B cell (primary cell): ENCODE measurements around the gene TMX4. TPM values are rescaled to one million over a fixed set of nuclear protein-coding genes. Genes with fewer than 3 reads are reported as not detected.

ENCODE experiments used
- ATAC-seq: fragments of 200-7000 bp; cut with Tn5 transposase; one replicate; pipeline ENCODE4 v1.10.0; 2021; ENCODE audit warnings: low read depth, mild to moderate bottlenecking, moderate number of reproducible peaks, moderate library complexity
- CTCF ChIA-PET: fragments of 350-600 bp; sonication (Branson Sonifier 250); formaldehyde crosslinking; loops from one replicate; lab custom pipeline; 2021; ENCODE audit warnings: antibody characterized with exemption, inconsistent platforms; lab: Charles Lee
- POLR2A ChIA-PET: fragments of 350-600 bp; sonication (Branson Sonifier 250); formaldehyde crosslinking; loops from one replicate; lab custom pipeline; 2021; ENCODE audit warnings: antibody characterized with exemption; lab: Charles Lee
- DNase-seq: peaks from one replicate; pipeline ENCODE4 v3.0.0; 2013
- H2AFZ ChIP-seq: 2 replicates; pipeline ENCODE4 v1.6.1; 2012; ENCODE audit warnings: mild to moderate bottlenecking, low read depth, low read length; ENCODE audit not compliant: insufficient read depth, poor library complexity, severe bottlenecking
- H3K27ac ChIP-seq, 2 donors: 1 replicate in 1 of 2; 2 replicates in 1 of 2; pipeline ENCODE4 v1.5.1; 2012 to 2013; ENCODE audit warnings: low read length in 2 of 2, mild to moderate bottlenecking in 2 of 2, moderate library complexity in 1 of 2
- H3K27me3 ChIP-seq, 4 experiments: fragments of 200-600 bp in 1 of 4; sonication (generic) in 1 of 4; replicated peaks in 1 of 4; 1 replicate in 2 of 4; 2 replicates in 2 of 4; pipeline versions ENCODE4 v1.6.1 to v1.7.0; 2013 to 2016; ENCODE audit warnings: low read length in 3 of 4, mild to moderate bottlenecking in 2 of 4, mixed read lengths in 1 of 4, moderate library complexity in 1 of 4; ENCODE audit not compliant: insufficient read depth in 4 of 4, control insufficient read depth in 3 of 4; ENCODE audit errors: control extremely low read depth in 1 of 4
- H3K36me3 ChIP-seq, 2 experiments: replicated peaks in 1 of 2; 1 replicate in 1 of 2; 2 replicates in 1 of 2; pipeline versions ENCODE4 v1.6.1 to v1.7.1; 2013; ENCODE audit warnings: low read length in 1 of 2; ENCODE audit not compliant: insufficient read depth in 2 of 2, control insufficient read depth in 1 of 2; ENCODE audit errors: control extremely low read depth in 1 of 2, extremely low read depth in 1 of 2
- H3K4me1 ChIP-seq, 2 donors: fragments of 200-600 bp in 1 of 2; sonication (generic) in 1 of 2; 1 replicate in 1 of 2; 2 replicates in 1 of 2; pipeline versions ENCODE4 v1.5.1 to v1.6.1; 2013 to 2017; ENCODE audit warnings: low read length in 2 of 2; ENCODE audit not compliant: control insufficient read depth in 2 of 2, insufficient read depth in 2 of 2
- H3K4me2 ChIP-seq: replicated peaks from 2 replicates; pipeline ENCODE3; 2012; ENCODE audit warnings: mild to moderate bottlenecking, low read depth, low read length; ENCODE audit not compliant: poor library complexity, severe bottlenecking
- H3K4me3 ChIP-seq, 5 experiments: fragments of 200-600 bp in 1 of 5; sonication (generic) in 1 of 5; 1 replicate in 3 of 5; 2 replicates in 2 of 5; pipeline versions ENCODE4 v1.5.1 to v1.7.0; 2011 to 2016; ENCODE audit warnings: low read length in 4 of 5, mild to moderate bottlenecking in 4 of 5, low read depth in 2 of 5, control low read depth in 1 of 5, moderate library complexity in 1 of 5; ENCODE audit not compliant: insufficient read depth in 1 of 5; ENCODE audit errors: control extremely low read depth in 1 of 5, extremely low read depth in 1 of 5
- H3K79me2 ChIP-seq: fragments of 200-600 bp; sonication (generic); one replicate; pipeline ENCODE4 v1.6.0; 2016; ENCODE audit warnings: low read length; ENCODE audit not compliant: control insufficient read depth, insufficient read depth
- H3K9ac ChIP-seq: fragments of 200-600 bp; sonication (generic); 2 replicates; pipeline ENCODE4 v1.6.1; 2017; ENCODE audit warnings: mild to moderate bottlenecking, low read length, moderate library complexity
- H3K9me3 ChIP-seq, 3 donors: one replicate each; pipeline versions ENCODE4 v1.6.1 to v1.7.1; 2013; ENCODE audit warnings: low read length in 2 of 3; ENCODE audit not compliant: control insufficient read depth in 2 of 3, insufficient read depth in 1 of 3; ENCODE audit errors: control extremely low read depth in 1 of 3
- H4K20me1 ChIP-seq: 2 replicates; pipeline ENCODE4 v1.6.0; 2012; ENCODE audit warnings: mild to moderate bottlenecking, low read length; ENCODE audit not compliant: insufficient read depth, control insufficient read depth, poor library complexity, severe bottlenecking
- H3K27ac Mint-ChIP-seq: one replicate; pipeline ENCODE4 v1.8.0; 2021; ENCODE audit warnings: mixed read lengths
- H3K27me3 Mint-ChIP-seq: one replicate; pipeline ENCODE4 v1.8.0; 2021; ENCODE audit warnings: mixed read lengths
- H3K4me1 Mint-ChIP-seq: one replicate; pipeline ENCODE4 v1.8.0; 2021; ENCODE audit warnings: mixed read lengths
- H3K4me3 Mint-ChIP-seq: one replicate; pipeline ENCODE4 v1.8.0; 2021; ENCODE audit warnings: mixed read lengths
- H3K9me3 Mint-ChIP-seq: one replicate; pipeline ENCODE4 v1.8.0; 2022; ENCODE audit warnings: mixed read lengths; ENCODE audit not compliant: insufficient read depth
- EZH2 ChIP-seq: IDR thresholded peaks from 2 replicates; pipeline ENCODE4 v1.6.1; 2012; ENCODE audit warnings: borderline replicate concordance, low read depth, mild to moderate bottlenecking, moderate library complexity, low read length; ENCODE audit not compliant: insufficient read depth, poor library complexity, severe bottlenecking
- WGBS: methylation state at CpG from one replicate; pipeline ENCODE4 v1.1.5; 2013; ENCODE audit warnings: missing lambda C conversion rate; ENCODE audit not compliant: insufficient coverage; 5-methylcytosine and 5-hydroxymethylcytosine counted together
- intact Hi-C: fragments of 100-400 bp; cut with micrococcal nuclease; formaldehyde crosslinking; loops from one replicate; pipeline ENCODE4 v1.10.0; 2022
- polyA plus RNA-seq: library from polyadenylated mRNA; depleted of rRNA; stranded (reverse); fragments of >200 nt; gene quantifications from 2 replicates; pipeline ENCODE4 v1.2.3, GENCODE V29; 2012
- total RNA-seq, 2 donors: library from RNA; stranded (reverse); fragments of 120-200 nt in 1 of 2; gene quantifications; 1 replicate in 1 of 2; 2 replicates in 1 of 2; pipeline versions ENCODE4 v1.2.3 to v1.2.4, GENCODE V29; 2013 to 2022
- TF ChIP-seq, protein P1 (sequence below): fragments of 200-600 bp; IDR thresholded peaks from one replicate; pipeline ENCODE4 v1.8.0; 2022; ENCODE audit warnings: antibody characterized with exemption, mild to moderate bottlenecking

The TMX4 gene
- total and polyA plus RNA-seq, 2 donors (not counting 1 experiment from before 2014, with no cell fraction given): 5.8 to 62.9 TPM

DNA sequence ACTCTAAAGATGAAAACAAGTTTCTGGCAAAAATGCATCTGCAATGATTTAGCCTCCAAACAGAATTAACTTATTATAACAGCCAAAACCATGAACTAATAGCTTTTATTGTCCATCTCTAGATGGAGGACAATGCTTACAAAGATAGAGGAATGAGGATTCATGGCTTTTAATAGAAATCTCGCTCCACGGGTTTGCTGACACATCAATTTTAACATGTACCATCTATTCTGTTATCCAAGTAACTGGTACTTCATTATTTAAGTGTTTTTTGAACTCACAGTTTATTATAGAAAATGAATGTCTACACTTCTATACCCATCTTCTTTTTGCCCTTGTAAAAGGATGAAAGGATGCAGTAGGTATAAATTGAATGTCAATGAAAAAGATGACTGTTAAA is 10.8 kb downstream of the TMX4 start:
- TF ChIP-seq, protein P1, sequence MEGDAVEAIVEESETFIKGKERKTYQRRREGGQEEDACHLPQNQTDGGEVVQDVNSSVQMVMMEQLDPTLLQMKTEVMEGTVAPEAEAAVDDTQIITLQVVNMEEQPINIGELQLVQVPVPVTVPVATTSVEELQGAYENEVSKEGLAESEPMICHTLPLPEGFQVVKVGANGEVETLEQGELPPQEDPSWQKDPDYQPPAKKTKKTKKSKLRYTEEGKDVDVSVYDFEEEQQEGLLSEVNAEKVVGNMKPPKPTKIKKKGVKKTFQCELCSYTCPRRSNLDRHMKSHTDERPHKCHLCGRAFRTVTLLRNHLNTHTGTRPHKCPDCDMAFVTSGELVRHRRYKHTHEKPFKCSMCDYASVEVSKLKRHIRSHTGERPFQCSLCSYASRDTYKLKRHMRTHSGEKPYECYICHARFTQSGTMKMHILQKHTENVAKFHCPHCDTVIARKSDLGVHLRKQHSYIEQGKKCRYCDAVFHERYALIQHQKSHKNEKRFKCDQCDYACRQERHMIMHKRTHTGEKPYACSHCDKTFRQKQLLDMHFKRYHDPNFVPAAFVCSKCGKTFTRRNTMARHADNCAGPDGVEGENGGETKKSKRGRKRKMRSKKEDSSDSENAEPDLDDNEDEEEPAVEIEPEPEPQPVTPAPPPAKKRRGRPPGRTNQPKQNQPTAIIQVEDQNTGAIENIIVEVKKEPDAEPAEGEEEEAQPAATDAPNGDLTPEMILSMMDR: no peak
- TF ChIP-seq EZH2: no peak
- no CpG with 5 or more reads among the region's 2 CpGs for WGBS
- no peak overlapping the region for H3K27ac ChIP-seq
- H3K4me1 ChIP-seq: peaks cover 3% of the 10 kb centered on the region in 2 donors
- H3K9me3 ChIP-seq: no peaks in the 10 kb centered on the region
- Mint-ChIP-seq H3K27me3 (no peaks in the 10 kb centered on the region), H3K4me3 (no peak overlapping the region), H3K9me3 (no peaks in the 10 kb centered on the region), H3K4me1 (peaks cover 21% of the 10 kb centered on the region), H3K27ac (no peak overlapping the region)
- ATAC-seq (no peak), DNase-seq (no peak)
- H3K4me2 ChIP-seq: no peak overlapping the region
- H3K27me3 ChIP-seq: no peaks in the 10 kb centered on the region
- ChIA-PET POLR2A (no interaction called here), CTCF (no interaction called here)
- no peak overlapping the region for H3K9ac ChIP-seq
- H2AFZ ChIP-seq: no peak overlapping the region
- no peak overlapping the region for H3K4me3 ChIP-seq
- peaks cover 0 to 9% of the 10 kb centered on the region in 2 experiments for H3K36me3 ChIP-seq
- peaks cover 29% of the 10 kb centered on the region for H4K20me1 ChIP-seq
- intact Hi-C loops: loop anchor here (5.0 kb wide), 1 partner anchor 34 kb away; no protein-coding TSS in a partner anchor
- peaks cover 41% of the 10 kb centered on the region for H3K79me2 ChIP-seq

DNA sequence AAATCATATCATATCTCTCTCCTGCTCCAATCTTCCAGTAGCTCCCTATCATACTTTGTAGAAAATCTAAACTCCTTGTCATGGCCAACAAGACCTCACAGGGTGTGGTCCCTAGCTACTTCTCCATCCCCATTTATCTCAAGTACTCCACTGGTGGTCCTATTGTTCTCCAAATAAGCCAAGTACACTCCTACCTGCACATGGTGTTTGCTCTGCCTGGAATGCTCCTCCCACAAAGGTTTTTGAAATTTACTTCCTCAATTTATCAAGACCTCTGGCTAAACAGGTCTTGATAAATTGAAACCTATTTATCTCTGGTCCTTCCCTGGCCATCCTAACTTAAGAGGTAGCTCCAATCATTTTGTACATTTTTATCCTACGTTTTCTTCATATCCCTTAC is 12.1 kb downstream of the TMX4 start:
- Histone ChIP-seq H3K4me2 (no peak overlapping the region), H3K4me3 (no peak overlapping the region), H3K4me1 (peaks cover 3% of the 10 kb centered on the region in 2 donors), H3K27ac (no peak overlapping the region), H3K79me2 (peaks cover 31% of the 10 kb centered on the region), H4K20me1 (peaks cover 26% of the 10 kb centered on the region), H3K36me3 (peaks cover 0 to 9% of the 10 kb centered on the region in 2 experiments), H2AFZ (no peak overlapping the region), H3K9me3 (no peaks in the 10 kb centered on the region), H3K9ac (no peak overlapping the region), H3K27me3 (no peaks in the 10 kb centered on the region)
- Mint-ChIP-seq H3K9me3 (no peaks in the 10 kb centered on the region), H3K4me3 (no peak overlapping the region), H3K4me1 (peaks cover 20% of the 10 kb centered on the region), H3K27me3 (no peaks in the 10 kb centered on the region), H3K27ac (no peak overlapping the region)
- ChIA-PET CTCF (interaction anchor here (1.1 kb wide), 1 partner anchor 36 kb away, joined by 3 read pairs; no protein-coding TSS in a partner anchor), POLR2A (no interaction called here)
- intact Hi-C loops: loop anchor here (5.0 kb wide), 1 partner anchor 35 kb away; no protein-coding TSS in a partner anchor
- no peak for ATAC-seq
- TF ChIP-seq, protein P1: no peak
- TF ChIP-seq EZH2: no peak
- WGBS: 100% methylated on average over 1 of the region's 1 CpG
- DNase-seq: no peak
